Spinal cord (tissue), 10 donors: Measurements from ENCODE around the gene TMEM18. TPM values are rescaled to one million over a fixed set of nuclear protein-coding genes. Genes with fewer than 3 reads are reported as not detected.

Experiments used
- DNase-seq, 6 donors: peaks; one replicate each; pipeline versions ENCODE4 v3.0.0 to v3.0.0-alpha.2; 2013 to 2015; ENCODE audit warnings: low spot score in 6 of 6, low read depth in 4 of 6
- H3K27ac ChIP-seq: one replicate; pipeline ENCODE4 v1.5.1; 2013; ENCODE audit warnings: low read depth, low read length, control low read depth
- H3K27me3 ChIP-seq: one replicate; pipeline ENCODE4 v1.6.1; 2013; ENCODE audit warnings: low read length; ENCODE audit not compliant: control insufficient read depth, insufficient read depth
- H3K36me3 ChIP-seq: one replicate; pipeline ENCODE4 v1.6.1; 2013; ENCODE audit warnings: low read length; ENCODE audit not compliant: control insufficient read depth, insufficient read depth
- H3K4me1 ChIP-seq: one replicate; pipeline ENCODE4 v1.6.1; 2013; ENCODE audit warnings: low read length; ENCODE audit not compliant: control insufficient read depth, insufficient read depth
- H3K4me3 ChIP-seq: one replicate; pipeline ENCODE4 v1.5.1; 2013; ENCODE audit warnings: low read depth, low read length, control low read depth
- H3K9me3 ChIP-seq: one replicate; pipeline ENCODE4 v1.6.1; 2013; ENCODE audit warnings: low read length; ENCODE audit not compliant: control insufficient read depth, insufficient read depth
- WGBS: methylation state at CpG from one replicate; pipeline ENCODE4 v1.1.5; 2013; ENCODE audit warnings: missing lambda C conversion rate; ENCODE audit not compliant: insufficient coverage; 5-methylcytosine and 5-hydroxymethylcytosine counted together
- polyA plus RNA-seq, 2 donors: library from polyadenylated mRNA; unstranded; fragments of 120-200 nt; gene quantifications; one replicate each; pipeline ENCODE4 v1.2.1, GENCODE V29; 2013; ENCODE audit not compliant: insufficient read length in 2 of 2
- total RNA-seq, 2 donors: library from RNA; depleted of rRNA in 1 of 2; stranded (reverse); fragments of 120-200 nt in 1 of 2; fragments of >200 nt in 1 of 2; gene quantifications; one replicate each; pipeline versions ENCODE4 v1.2.3 to v1.2.4, GENCODE V29; 2013 to 2014
- donor health status: healthy.

The TMEM18 gene
- total and polyA plus RNA-seq, 4 donors = 29.3 to 55.6 (median 50.4) TPM

DNA sequence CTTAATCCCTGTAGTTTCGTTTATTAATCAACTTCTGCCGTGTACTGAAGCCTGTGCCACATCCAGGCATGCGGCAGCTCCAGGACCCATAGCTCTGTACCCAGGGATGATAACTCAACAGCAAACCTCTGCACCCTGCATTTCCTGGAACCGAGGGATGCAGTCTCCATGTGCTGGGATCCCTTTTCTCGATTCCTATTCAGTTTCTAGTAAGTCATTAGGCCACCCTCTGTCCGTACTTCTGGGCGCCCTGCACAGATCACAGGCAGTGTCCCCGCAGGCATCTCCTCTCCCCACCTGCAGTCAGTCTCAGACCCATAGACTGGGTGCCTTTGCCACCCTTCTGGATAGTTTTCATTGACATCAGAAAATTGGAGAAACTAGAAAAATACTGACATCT lies 18.8 kb downstream of the TMEM18 start:
- WGBS = 96% methylated on average over 6 of the region's 8 CpGs
- Histone ChIP-seq H3K9me3 (no peaks in the 10 kb centered on the region), H3K4me1 (peaks cover 10% of the 10 kb centered on the region), H3K27me3 (peaks cover 4% of the 10 kb centered on the region), H3K27ac (no peak overlapping the region), H3K4me3 (no peak overlapping the region), H3K36me3 (peaks cover 3% of the 10 kb centered on the region)
- no peak for DNase-seq

DNA sequence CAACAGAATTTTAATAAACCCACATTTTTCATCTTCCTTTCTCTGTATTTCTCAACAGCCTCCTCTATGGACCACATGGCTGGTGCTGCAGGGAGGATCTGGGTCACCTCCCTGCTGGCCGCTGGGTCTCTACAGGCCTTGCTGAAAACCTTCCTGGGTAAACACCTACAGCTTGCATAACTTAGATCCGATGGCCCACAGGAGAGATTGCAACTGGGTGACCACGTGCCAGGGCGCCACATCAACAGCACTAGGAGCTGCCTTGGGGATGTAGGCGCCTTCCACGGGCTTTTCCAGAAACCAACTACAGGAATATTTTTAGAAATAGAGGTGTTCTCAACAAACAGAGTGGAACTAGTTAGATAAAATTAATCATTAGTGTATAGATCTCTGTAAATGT lies 19.4 kb downstream of the TMEM18 start:
- Histone ChIP-seq H3K36me3 (no peaks in the 10 kb centered on the region), H3K4me3 (no peak overlapping the region), H3K27me3 (peaks cover 4% of the 10 kb centered on the region), H3K9me3 (no peaks in the 10 kb centered on the region), H3K4me1 (peaks cover 10% of the 10 kb centered on the region), H3K27ac (no peak overlapping the region)
- no peak for DNase-seq
- WGBS = 90% methylated on average over 1 of the region's 6 CpGs

DNA sequence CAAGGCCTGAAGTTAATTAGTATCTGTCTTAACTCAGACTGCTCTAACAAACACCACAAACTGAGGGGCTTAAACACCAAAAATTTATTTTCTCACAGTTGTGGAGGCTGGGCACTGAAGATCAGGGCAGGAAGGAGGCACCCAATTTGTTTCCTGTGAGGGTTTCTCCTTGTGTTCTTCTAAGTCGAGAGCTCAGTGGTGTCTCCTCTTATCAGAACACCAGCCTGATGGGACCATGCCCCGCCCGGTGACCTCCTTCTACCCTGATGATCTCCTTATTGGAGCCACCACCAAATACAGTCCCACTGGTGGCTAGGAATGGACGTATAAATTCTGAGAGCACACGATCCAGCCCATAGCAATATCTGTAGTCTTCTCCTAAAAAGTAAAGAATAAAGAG lies 20.5 kb downstream of the TMEM18 start:
- DNase-seq = no peak
- WGBS = 100% methylated on average over 1 of the region's 5 CpGs
- Histone ChIP-seq H3K9me3 (no peaks in the 10 kb centered on the region), H3K36me3 (no peaks in the 10 kb centered on the region), H3K27me3 (peaks cover 4% of the 10 kb centered on the region), H3K4me1 (peaks cover 7% of the 10 kb centered on the region), H3K27ac (no peak overlapping the region), H3K4me3 (no peak overlapping the region)

DNA sequence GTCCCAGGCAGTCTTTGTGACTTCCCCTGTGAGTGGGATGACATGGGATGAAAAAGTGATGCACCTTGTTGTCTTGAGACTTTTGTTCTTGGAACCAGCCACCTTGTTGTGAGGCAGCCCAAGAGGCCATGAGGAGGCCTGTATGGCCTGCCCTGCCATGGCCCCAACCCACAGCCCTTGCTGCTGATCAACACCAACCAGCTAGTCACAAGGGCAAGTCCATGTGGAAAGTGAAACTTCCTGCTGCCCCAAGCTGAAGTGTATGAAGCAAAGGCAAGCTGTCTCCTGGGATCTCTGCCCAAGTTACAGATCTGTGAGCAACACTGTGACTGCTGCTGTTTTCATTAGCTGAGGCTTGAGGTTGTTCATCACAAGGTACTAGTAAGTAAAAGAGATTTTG lies 21.6 kb downstream of the TMEM18 start:
- H3K27me3 ChIP-seq = peaks cover 4% of the 10 kb centered on the region
- no peak overlapping the region for H3K4me3 ChIP-seq
- DNase-seq = peak in 1 of 6 donors; percentile 22
- H3K9me3 ChIP-seq = no peaks in the 10 kb centered on the region
- H3K36me3 ChIP-seq = no peaks in the 10 kb centered on the region
- H3K4me1 ChIP-seq = peaks cover 3% of the 10 kb centered on the region
- no peak overlapping the region for H3K27ac ChIP-seq

DNA sequence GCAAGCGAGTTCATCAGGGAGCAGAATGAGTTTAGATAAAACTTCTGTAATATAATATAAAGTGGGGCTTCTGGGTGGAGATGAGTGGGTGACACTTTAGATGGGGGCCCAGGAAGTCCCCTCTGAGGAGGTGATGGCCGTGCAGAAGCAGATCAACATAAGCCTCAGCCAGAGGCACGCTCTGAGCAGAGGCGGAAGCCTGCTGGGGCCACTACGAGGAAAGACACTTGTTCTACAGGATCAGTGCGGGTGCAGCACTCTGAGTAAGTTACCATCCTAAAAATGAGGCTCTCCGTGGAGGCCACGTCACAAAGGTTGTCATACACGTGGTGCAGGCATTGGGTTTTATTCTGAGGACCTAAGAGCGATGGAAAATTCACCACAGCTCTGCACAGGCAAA lies 22.3 kb downstream of the TMEM18 start:
- no peaks in the 10 kb centered on the region for H3K9me3 ChIP-seq
- no peaks in the 10 kb centered on the region for H3K36me3 ChIP-seq
- H3K27ac ChIP-seq = no peak overlapping the region
- no peak overlapping the region for H3K4me3 ChIP-seq
- DNase-seq = no peak
- WGBS = 86% methylated on average over 8 of the region's 10 CpGs
- H3K4me1 ChIP-seq = no peaks in the 10 kb centered on the region
- peaks cover under 1% of the 10 kb centered on the region for H3K27me3 ChIP-seq

DNA sequence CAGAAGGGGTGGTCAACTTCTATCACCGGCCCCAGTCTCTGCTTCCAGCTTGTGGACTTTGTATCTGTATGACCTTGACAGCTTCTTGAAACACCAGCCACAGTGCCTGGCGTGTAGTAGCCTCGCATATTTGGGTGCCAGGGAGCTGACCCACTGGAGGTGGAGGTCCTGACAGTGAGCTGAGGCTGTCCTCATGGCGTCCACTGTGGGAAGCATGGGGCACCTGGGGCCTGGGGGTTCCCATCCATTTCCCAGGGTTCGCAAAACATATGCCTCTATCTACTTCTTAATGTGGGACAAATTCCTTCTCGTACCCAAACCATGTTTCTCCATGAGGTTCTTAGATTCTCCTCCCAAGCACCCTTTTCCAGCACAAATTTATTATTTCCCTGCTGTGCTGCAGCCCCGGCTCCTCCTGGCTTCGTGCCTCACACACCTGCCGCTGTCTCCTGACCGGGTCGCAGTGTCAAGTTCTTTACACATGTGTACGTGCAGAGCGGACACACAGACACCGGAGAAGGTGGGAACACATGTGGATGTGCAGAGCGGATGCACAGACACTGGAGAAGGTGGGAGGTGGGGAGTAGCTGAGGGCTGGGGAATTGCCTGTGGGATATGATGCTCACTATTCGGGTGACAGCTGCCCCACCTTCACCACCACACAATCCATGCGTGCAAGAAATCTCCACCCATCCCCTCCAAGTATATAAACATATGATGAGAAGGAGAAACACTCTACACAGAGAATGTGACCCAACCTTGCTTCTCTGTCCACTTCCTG lies 23.4 kb downstream of the TMEM18 start:
- H3K9me3 ChIP-seq = no peaks in the 10 kb centered on the region
- peaks cover 5% of the 10 kb centered on the region for H3K4me1 ChIP-seq
- H3K36me3 ChIP-seq = no peaks in the 10 kb centered on the region
- no peaks in the 10 kb centered on the region for H3K27me3 ChIP-seq
- WGBS = 91% methylated on average over 8 of the region's 17 CpGs
- no peak overlapping the region for H3K4me3 ChIP-seq
- H3K27ac ChIP-seq = no peak overlapping the region
- no peak for DNase-seq

DNA sequence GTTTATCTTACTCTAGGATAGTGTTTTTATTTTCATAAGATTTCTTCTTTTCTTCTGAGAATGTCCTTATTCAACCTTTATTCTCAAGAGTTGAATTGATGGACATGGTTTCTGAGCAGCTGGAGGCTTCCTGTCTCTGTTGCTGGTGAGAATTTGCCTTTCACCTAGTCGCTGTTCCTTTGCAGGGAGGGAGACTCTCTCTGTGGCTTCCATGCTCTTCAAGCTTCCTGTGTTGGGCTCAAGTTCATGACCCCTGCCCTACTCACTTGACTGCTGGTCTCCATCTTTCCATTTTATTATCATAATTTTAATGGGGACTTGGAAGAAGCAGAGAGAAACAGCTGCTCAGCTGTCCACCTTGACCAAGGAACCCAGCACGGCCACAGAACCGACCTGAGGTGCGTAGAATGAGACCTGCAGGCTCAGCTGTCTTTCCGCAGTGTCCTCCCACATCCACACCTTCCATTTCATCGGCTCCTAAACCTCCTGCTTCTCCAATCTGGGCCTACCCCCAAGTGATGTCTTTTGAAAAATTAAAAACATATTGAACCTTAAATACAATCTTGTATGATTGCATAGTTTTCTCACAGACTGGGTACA lies 24.2 kb downstream of the TMEM18 start:
- no peaks in the 10 kb centered on the region for H3K9me3 ChIP-seq
- H3K4me3 ChIP-seq = no peak overlapping the region
- H3K27me3 ChIP-seq = no peaks in the 10 kb centered on the region
- WGBS = 96% methylated on average over 5 of the region's 6 CpGs
- peaks cover 5% of the 10 kb centered on the region for H3K4me1 ChIP-seq
- DNase-seq = no peak
- H3K36me3 ChIP-seq = no peaks in the 10 kb centered on the region
- H3K27ac ChIP-seq = no peak overlapping the region

DNA sequence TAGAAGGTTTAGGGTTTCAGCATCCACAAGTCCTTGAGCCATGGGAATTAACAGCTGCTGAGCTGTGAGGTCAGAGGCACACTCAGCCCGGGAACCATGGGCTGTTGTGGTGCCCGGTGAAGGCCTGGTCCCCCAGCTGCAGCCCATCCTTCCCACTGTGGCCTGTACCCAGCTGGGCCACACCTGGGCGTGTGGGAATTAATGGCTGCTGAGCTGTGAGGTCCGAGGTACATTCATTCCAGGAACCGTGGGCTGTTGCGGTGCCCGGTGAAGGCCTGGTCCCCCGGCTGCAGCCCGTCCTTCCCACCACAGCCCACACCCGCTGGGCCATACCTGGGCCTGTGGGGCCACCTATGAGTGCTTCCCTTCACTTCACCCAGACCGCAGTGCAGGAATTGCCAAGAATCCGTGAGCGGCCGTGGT lies 25.2 kb downstream of the TMEM18 start:
- Histone ChIP-seq H3K9me3 (no peaks in the 10 kb centered on the region), H3K36me3 (no peaks in the 10 kb centered on the region), H3K4me1 (peaks cover 5% of the 10 kb centered on the region), H3K27ac (no peak overlapping the region), H3K27me3 (no peaks in the 10 kb centered on the region), H3K4me3 (no peak overlapping the region)
- DNase-seq = no peak
- 92% methylated on average over 14 of the region's 14 CpGs for WGBS

DNA sequence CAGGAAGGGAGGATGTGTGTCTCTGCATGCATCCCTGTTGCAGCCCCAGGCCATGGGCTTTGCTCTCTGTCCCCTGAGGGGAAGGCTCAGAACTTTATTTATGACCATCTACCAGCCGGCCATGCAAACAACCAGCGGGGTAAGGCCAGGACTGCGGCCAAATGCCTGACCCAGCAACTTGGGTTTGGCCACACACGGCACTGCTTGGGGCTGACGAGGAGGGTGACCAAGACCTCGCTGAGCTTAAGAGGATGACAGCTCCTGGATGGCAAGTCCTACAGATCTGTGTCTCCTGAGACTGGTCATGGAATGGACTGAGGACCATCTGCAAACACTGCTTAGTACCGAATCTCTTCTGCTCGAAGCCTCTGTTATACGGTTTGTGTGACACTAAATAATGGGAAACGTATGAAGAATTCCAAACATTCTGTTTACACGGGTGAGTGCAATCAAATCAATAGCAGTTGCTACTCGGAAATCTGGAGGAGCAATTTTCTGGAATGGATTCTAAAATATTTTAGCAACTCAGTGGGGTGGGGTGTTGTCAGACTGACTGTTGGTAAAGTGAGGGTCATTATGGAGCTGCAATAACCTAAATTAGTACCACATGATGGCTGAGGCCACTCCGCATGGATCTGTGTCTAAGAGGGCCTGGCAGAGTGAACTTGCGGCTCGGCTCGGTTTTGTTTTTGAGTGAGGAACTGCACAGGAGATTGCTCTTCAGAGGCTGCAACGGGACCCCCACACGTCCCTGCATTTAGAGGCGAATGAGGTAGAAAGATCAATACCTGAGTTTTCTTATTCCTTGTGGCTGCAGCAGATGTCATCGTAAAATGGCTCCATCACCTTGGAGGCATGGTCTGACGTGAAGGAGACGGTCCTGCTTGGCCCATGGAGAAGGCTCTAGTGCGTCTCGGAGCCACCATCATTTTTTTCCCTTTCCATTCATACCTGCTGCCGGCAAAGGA lies 26.6 kb downstream of the TMEM18 start:
- Histone ChIP-seq H3K36me3 (no peaks in the 10 kb centered on the region), H3K4me1 (peaks cover 5% of the 10 kb centered on the region), H3K27ac (no peak overlapping the region), H3K27me3 (no peaks in the 10 kb centered on the region), H3K9me3 (no peaks in the 10 kb centered on the region), H3K4me3 (no peak overlapping the region)
- 84% methylated on average over 18 of the region's 25 CpGs for WGBS
- DNase-seq = no peak
